Panc1 (cell line): ENCODE data around the gene TMEM37.

ENCODE experiments used
- CTCF ChIP-seq: fragments of 450-650 bp; IDR thresholded peaks from 2 replicates; pipeline ENCODE4 v1.5.1; 2017; ENCODE audit warnings: mild to moderate bottlenecking
- REST ChIP-seq, 2 experiments: IDR thresholded peaks; 2 replicates each; pipeline ENCODE4 v1.6.1; 2011 to 2012; ENCODE audit warnings: low read depth in 2 of 2, control low read depth in 1 of 2, low read length in 1 of 2, mild to moderate bottlenecking in 1 of 2, moderate library complexity in 1 of 2; ENCODE audit not compliant: insufficient read depth in 1 of 2

DNA sequence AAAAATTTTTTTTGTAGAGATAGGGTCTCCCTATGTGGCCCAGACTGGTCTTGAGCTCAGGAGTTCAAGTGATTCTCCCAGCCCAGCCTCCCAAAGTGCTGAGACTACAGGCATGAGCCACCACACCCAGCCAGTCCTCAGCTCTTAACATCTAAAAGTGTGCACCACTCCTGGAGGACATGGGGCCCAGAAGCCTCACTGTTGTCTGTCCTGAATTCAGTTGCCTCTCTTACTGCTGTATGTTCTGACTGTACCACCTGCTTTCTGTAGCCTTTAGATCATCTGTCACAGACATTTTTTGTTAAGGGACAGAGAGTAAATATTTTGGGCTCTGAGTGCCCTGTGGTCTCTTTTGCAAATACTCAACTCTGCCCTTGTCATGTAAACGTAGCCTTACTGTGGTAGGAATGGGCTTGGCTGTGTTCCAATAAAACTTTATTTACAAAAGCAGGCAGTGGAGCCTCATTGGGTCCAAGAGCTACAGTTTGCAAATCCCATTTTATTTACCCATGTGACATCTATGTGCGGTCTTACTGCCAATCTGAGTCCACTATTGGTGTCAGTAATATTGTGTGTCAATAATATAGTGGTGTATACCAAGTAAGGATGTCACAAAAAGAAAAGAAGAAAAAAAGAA, 38.1 kb downstream of the TMEM37 start:
- no peak for TF ChIP-seq CTCF
- TF ChIP-seq REST (IDR thresholded peaks at IDR 0.05; ENCODE audit: insufficient read depth in 1 of 2, low read depth in 2 of 2, low read length in 1 of 2): no peak
